A549 (cell line): ENCODE measurements around the gene SLC15A3. TPM values are rescaled to one million over a fixed set of nuclear protein-coding genes. Genes with fewer than 3 reads are reported as not detected.
A peak's percentile ranks its signal among the peaks of the same experiment; 100 is the strongest.

Experiments used
- ATAC-seq, 2 experiments: fragments of 200-7000 bp in 1 of 2; fragments of >200 bp in 1 of 2; cut with Nextera tagmentation in 1 of 2; cut with Tn5 transposase in 1 of 2; 3 replicates each; pipeline versions ENCODE4 v1.8.0 to v1.9.1; 2018 to 2020; ENCODE audit warnings: mild to moderate bottlenecking in 1 of 2, moderate library complexity in 1 of 2
- CTCF ChIA-PET: fragments of 300-600 bp; sonication (Branson Sonifier 250); formaldehyde crosslinking; extraction: SDS; loops from one replicate; lab custom pipeline; 2021; ENCODE audit warnings: antibody characterized with exemption, inconsistent platforms; lab: Yijun Ruan, JAX
- POLR2A ChIA-PET: fragments of 350-600 bp; formaldehyde crosslinking; extraction: SDS; loops from one replicate; lab custom pipeline; 2021; ENCODE audit warnings: antibody characterized with exemption, inconsistent platforms; lab: Yijun Ruan, JAX
- DNase-seq, 2 experiments: peaks; one replicate each; pipeline versions ENCODE4 v3.0.0 to v3.0.0-alpha.2; 2011 to 2016; ENCODE audit warnings: low read depth in 1 of 2, low spot score in 1 of 2
- FAIRE-seq: peaks from 2 replicates; lab custom pipeline; 2011; peaks lifted over from hg19 to GRCh38; lab: Jason Lieb, UNC
- H3K27ac ChIP-seq, 2 experiments: fragments of >200 bp; sonication (Bioruptor Twin); formaldehyde crosslinking; 3 replicates each; pipeline ENCODE4 v1.5.1; 2016 to 2017
- H3K4me1 ChIP-seq: fragments of >200 bp; sonication (Bioruptor Twin); formaldehyde crosslinking; 3 replicates; pipeline ENCODE4 v1.6.1; 2016
- H3K4me2 ChIP-seq: fragments of >200 bp; sonication (Bioruptor Twin); formaldehyde crosslinking; 3 replicates; pipeline ENCODE4 v1.6.1; 2016
- H3K4me3 ChIP-seq: fragments of >200 bp; sonication (Bioruptor Twin); formaldehyde crosslinking; 3 replicates; pipeline ENCODE4 v1.5.1; 2016
- H3K9me3 ChIP-seq: fragments of >200 bp; sonication (Bioruptor Twin); formaldehyde crosslinking; 3 replicates; pipeline ENCODE4 v1.6.1; 2016
- CBX8 ChIP-seq: fragments of 200-600 bp; sonication (generic); IDR thresholded peaks from 2 replicates; pipeline ENCODE4 v1.6.1; 2016
- CHD2 ChIP-seq: fragments of 150-350 bp; IDR thresholded peaks from 2 replicates; pipeline ENCODE4 v1.6.1; 2014; ENCODE audit warnings: low read length; ENCODE audit not compliant: partially characterized antibody
- EHF ChIP-seq: fragments of 250-450 bp; sonication (Bioruptor Pico); IDR thresholded peaks from 2 replicates; pipeline ENCODE4 v1.5.0; 2020; ENCODE audit warnings: mild to moderate bottlenecking
- FOSL2 ChIP-seq, 2 experiments: fragments of 450-650 bp in 1 of 2; fragments of >200 bp in 1 of 2; sonication (Bioruptor Twin) in 1 of 2; formaldehyde crosslinking; IDR thresholded peaks; 2 replicates each; pipeline versions ENCODE4 v1.5.0 to v1.6.1; 2016 to 2020; ENCODE audit warnings: mild to moderate bottlenecking in 1 of 2, moderate library complexity in 1 of 2
- HDAC2 ChIP-seq: fragments of 200-600 bp; sonication (generic); IDR thresholded peaks from 2 replicates; pipeline ENCODE4 v1.6.1; 2016
- HEYL ChIP-seq: fragments of 250-450 bp; sonication (Bioruptor Pico); IDR thresholded peaks from 2 replicates; pipeline ENCODE4 v1.8.0; 2021; ENCODE audit warnings: mild to moderate bottlenecking, moderate library complexity
- HOXB13 ChIP-seq: fragments of 250-450 bp; sonication (Bioruptor Pico); IDR thresholded peaks from 2 replicates; pipeline ENCODE4 v1.5.0; 2020; ENCODE audit warnings: low read depth, mild to moderate bottlenecking, moderate library complexity
- HOXB5 ChIP-seq: fragments of 250-450 bp; sonication (Bioruptor Pico); IDR thresholded peaks from 2 replicates; pipeline ENCODE4 v1.5.0; 2020; ENCODE audit warnings: mild to moderate bottlenecking, moderate library complexity
- JUNB ChIP-seq: fragments of >200 bp; sonication (Bioruptor Twin); formaldehyde crosslinking; IDR thresholded peaks from 2 replicates; pipeline ENCODE4 v1.6.1; 2016
- KDM5A ChIP-seq: fragments of 200-600 bp; sonication (generic); IDR thresholded peaks from 2 replicates; pipeline ENCODE4 v1.6.1; 2016; ENCODE audit warnings: antibody characterized with exemption, mild to moderate bottlenecking
- MAFK ChIP-seq: fragments of 450-650 bp; IDR thresholded peaks from 2 replicates; pipeline ENCODE4 v1.6.1; 2014; ENCODE audit not compliant: partially characterized antibody
- POLR2A ChIP-seq: IDR thresholded peaks from 2 replicates; pipeline ENCODE4 v1.6.1; 2012; ENCODE audit warnings: mild to moderate bottlenecking, low read length
- RARB ChIP-seq: fragments of 250-450 bp; sonication (Bioruptor Pico); IDR thresholded peaks from 2 replicates; pipeline ENCODE4 v1.8.0; 2021; ENCODE audit warnings: mild to moderate bottlenecking, moderate library complexity
- RFX5 ChIP-seq: fragments of 450-650 bp; IDR thresholded peaks from 2 replicates; pipeline ENCODE4 v1.7.1; 2014; ENCODE audit warnings: antibody characterized with exemption, mild to moderate bottlenecking, moderate library complexity
- RNF2 ChIP-seq: fragments of 200-600 bp; sonication (generic); IDR thresholded peaks from 2 replicates; pipeline ENCODE4 v1.6.1; 2016; ENCODE audit warnings: low read depth, mild to moderate bottlenecking, antibody characterized with exemption, moderate library complexity, borderline replicate concordance
- ZFP36 ChIP-seq: fragments of 450-650 bp; IDR thresholded peaks from 2 replicates; pipeline ENCODE4 v1.6.1; 2014; ENCODE audit warnings: borderline replicate concordance; ENCODE audit not compliant: partially characterized antibody
- WGBS: methylation state at CpG from one replicate; pipeline ENCODE4 v1.1.6; 2017; ENCODE audit errors: missing lambda C conversion rate; 5-methylcytosine and 5-hydroxymethylcytosine counted together
- polyA plus RNA-seq, 4 experiments: library from polyadenylated mRNA; depleted of rRNA in 3 of 4; stranded (reverse); fragments of >200 nt; fragmentation: RNase III in 1 of 4; extraction: RNeasy Plus Mini Kit Qiagen cat#74134 plus additional on column Dnase treatment in 1 of 4; gene quantifications; 2 replicates in 3 of 4; 3 replicates in 1 of 4; pipeline ENCODE4 v1.2.3, GENCODE V29; 2011 to 2017
- TF ChIP-seq, protein P1 (sequence below): fragments of 450-650 bp; IDR thresholded peaks from 2 replicates; pipeline ENCODE4 v1.6.1; 2014; ENCODE audit warnings: antibody characterized with exemption
- TF ChIP-seq, protein P2 (sequence below): fragments of 150-350 bp; IDR thresholded peaks from 2 replicates; pipeline ENCODE4 v1.6.1; 2014; ENCODE audit warnings: low read depth, mild to moderate bottlenecking, low read length
- TF ChIP-seq, protein P3 (sequence below): fragments of 200-600 bp; sonication (generic); IDR thresholded peaks from 2 replicates; pipeline ENCODE4 v1.6.1; 2016; ENCODE audit warnings: antibody characterized with exemption, mild to moderate bottlenecking, moderate library complexity
- TF ChIP-seq, protein P4 (sequence below): IDR thresholded peaks from 2 replicates; pipeline ENCODE4 v1.6.1; 2012

The SLC15A3 gene
- polyA plus RNA-seq, 2 of the 4 experiments (the other 2 are of a cell fraction) = not detected

GRCh38 chr11:60906132-60906972, 45.6 kb downstream of the SLC15A3 start, which contains the start of gene PRPF19 (continued):
- TF ChIP-seq ZFP36 (no peak), CBX8 (no peak), HOXB5 (CRISPR knock-in tag) (no peak), MAFK (peak; percentile 35)

DNA sequence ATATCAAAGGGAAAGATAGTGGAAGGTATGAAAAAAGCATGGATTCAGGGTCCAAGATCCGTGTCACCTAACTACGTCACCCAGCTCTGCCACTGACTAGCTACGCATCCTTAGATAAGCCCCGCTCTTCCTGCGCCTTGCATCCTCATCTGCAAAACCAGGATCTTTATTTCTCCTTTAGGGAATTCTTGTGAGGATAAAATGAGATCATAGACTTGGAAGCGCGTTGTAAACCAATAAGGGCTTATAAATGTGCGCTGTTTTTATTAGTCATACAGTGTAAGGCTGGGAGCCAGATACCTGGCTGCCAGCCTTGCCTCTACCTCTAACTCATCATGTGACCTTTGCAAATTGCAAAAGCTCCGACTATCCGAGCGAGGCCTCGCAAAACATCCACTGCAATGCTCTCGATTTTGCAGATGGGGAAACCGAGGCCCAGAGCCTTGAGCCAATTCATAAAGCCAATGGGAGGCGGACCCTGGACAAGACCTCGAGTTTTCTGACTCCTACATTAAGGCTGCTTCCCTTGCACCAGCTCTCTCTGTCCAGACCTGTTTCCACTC, 46.3 kb downstream of the SLC15A3 start:
- Histone ChIP-seq H3K4me1 (peaks cover 12% of the 10 kb centered on the region), H3K4me3 (peak overlapping the region; percentile 97), H3K9me3 (no peaks in the 10 kb centered on the region), H3K4me2 (peak overlapping the region; percentile 95), H3K27ac (peak overlapping the region; percentile 90 to 97)
- TF ChIP-seq JUNB (no peak), HEYL (no peak), CHD2 (no peak)
- TF ChIP-seq, protein P1, sequence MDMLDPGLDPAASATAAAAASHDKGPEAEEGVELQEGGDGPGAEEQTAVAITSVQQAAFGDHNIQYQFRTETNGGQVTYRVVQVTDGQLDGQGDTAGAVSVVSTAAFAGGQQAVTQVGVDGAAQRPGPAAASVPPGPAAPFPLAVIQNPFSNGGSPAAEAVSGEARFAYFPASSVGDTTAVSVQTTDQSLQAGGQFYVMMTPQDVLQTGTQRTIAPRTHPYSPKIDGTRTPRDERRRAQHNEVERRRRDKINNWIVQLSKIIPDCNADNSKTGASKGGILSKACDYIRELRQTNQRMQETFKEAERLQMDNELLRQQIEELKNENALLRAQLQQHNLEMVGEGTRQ = peak; percentile 44; the same call in 1 of the 2 replicates
- ATAC-seq = peak in 1 of 2 experiments; percentile 33; a peak in 3 of 6 replicates
- no peak for FAIRE-seq
- POLR2A ChIA-PET = interaction anchor here (0.6 to 1.1 kb wide), 3 partner anchors 8 to 18 kb away, joined by 3 to 4 read pairs (median 3); partner anchors contain the start of gene TMEM109
- CTCF ChIA-PET = interaction anchor here (1.1 to 12.7 kb wide), 6 partner anchors 8 to 281 kb away, joined by 4 to 153 read pairs (median 6); partner anchors contain the start of gene TMEM109
- DNase-seq = no peak
- 16% methylated on average over 16 of the region's 16 CpGs for WGBS

- no peak for FAIRE-seq
- H3K4me1 ChIP-seq = peaks cover 12% of the 10 kb centered on the region
- POLR2A ChIA-PET = interaction anchor here (1.0 to 1.1 kb wide), 2 partner anchors 9 to 18 kb away, joined by 3 to 4 read pairs; partner anchors contain the start of gene TMEM109
- no peaks in the 10 kb centered on the region for H3K9me3 ChIP-seq
- no peak for DNase-seq
- H3K27ac ChIP-seq = peak overlapping the region in 1 of 2 experiments; percentile 97; a peak in 3 of 6 replicates
- H3K4me3 ChIP-seq = peak overlapping the region; percentile 97
- TF ChIP-seq KDM5A (no peak), CHD2 (no peak), MAFK (no peak), HDAC2 (no peak), FOSL2 (IDR thresholded peaks at IDR 0.05) (no peak), FOSL2 (CRISPR knock-in tag; IDR thresholded peaks at IDR 0.05) (no peak), EHF (CRISPR knock-in tag) (no peak), RNF2 (no peak), RARB (CRISPR knock-in tag) (no peak), RFX5 (no peak), POLR2A (no peak), HOXB13 (CRISPR knock-in tag) (no peak)
- TF ChIP-seq, protein P2, sequence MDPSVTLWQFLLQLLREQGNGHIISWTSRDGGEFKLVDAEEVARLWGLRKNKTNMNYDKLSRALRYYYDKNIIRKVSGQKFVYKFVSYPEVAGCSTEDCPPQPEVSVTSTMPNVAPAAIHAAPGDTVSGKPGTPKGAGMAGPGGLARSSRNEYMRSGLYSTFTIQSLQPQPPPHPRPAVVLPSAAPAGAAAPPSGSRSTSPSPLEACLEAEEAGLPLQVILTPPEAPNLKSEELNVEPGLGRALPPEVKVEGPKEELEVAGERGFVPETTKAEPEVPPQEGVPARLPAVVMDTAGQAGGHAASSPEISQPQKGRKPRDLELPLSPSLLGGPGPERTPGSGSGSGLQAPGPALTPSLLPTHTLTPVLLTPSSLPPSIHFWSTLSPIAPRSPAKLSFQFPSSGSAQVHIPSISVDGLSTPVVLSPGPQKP = no peak
- TF ChIP-seq, protein P3, sequence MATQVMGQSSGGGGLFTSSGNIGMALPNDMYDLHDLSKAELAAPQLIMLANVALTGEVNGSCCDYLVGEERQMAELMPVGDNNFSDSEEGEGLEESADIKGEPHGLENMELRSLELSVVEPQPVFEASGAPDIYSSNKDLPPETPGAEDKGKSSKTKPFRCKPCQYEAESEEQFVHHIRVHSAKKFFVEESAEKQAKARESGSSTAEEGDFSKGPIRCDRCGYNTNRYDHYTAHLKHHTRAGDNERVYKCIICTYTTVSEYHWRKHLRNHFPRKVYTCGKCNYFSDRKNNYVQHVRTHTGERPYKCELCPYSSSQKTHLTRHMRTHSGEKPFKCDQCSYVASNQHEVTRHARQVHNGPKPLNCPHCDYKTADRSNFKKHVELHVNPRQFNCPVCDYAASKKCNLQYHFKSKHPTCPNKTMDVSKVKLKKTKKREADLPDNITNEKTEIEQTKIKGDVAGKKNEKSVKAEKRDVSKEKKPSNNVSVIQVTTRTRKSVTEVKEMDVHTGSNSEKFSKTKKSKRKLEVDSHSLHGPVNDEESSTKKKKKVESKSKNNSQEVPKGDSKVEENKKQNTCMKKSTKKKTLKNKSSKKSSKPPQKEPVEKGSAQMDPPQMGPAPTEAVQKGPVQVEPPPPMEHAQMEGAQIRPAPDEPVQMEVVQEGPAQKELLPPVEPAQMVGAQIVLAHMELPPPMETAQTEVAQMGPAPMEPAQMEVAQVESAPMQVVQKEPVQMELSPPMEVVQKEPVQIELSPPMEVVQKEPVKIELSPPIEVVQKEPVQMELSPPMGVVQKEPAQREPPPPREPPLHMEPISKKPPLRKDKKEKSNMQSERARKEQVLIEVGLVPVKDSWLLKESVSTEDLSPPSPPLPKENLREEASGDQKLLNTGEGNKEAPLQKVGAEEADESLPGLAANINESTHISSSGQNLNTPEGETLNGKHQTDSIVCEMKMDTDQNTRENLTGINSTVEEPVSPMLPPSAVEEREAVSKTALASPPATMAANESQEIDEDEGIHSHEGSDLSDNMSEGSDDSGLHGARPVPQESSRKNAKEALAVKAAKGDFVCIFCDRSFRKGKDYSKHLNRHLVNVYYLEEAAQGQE = no peak
- TF ChIP-seq, protein P4, sequence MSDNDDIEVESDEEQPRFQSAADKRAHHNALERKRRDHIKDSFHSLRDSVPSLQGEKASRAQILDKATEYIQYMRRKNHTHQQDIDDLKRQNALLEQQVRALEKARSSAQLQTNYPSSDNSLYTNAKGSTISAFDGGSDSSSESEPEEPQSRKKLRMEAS = no peak
- TF ChIP-seq, all 56 proteins: peak for 0
- H3K4me2 ChIP-seq = peak overlapping the region; percentile 95
- CTCF ChIA-PET = interaction anchor here (1.3 to 12.7 kb wide), 6 partner anchors 8 to 282 kb away, joined by 4 to 153 read pairs (median 8); partner anchors contain the start of gene TMEM109
- 62% methylated on average over 6 of the region's 6 CpGs for WGBS
- ATAC-seq = no peak
These were observed 46.9 kb downstream of the SLC15A3 start for GRCh38 chr11:60905047-60905446.
